C4-2B (cell line): Measurements from ENCODE around the gene ZNF611.
"Not testable (repeated sequence)": the region's sequence is repeated elsewhere in the genome, so short reads cannot be mapped to it uniquely, and the experiment has no call there.

Experiments
- H3K27ac ChIP-seq: fragments of 450-650 bp; 2 replicates; pipeline ENCODE4 v1.5.1; 2017
- CTCF ChIP-seq: fragments of 450-650 bp; conservative IDR thresholded peaks from 2 replicates; pipeline ENCODE4 v1.5.1; 2017; ENCODE audit warnings: mild to moderate bottlenecking
- ZFX ChIP-seq: fragments of 450-650 bp; IDR thresholded peaks from 2 replicates; pipeline ENCODE4 v1.6.1; 2017

Gene ZNF611

DNA sequence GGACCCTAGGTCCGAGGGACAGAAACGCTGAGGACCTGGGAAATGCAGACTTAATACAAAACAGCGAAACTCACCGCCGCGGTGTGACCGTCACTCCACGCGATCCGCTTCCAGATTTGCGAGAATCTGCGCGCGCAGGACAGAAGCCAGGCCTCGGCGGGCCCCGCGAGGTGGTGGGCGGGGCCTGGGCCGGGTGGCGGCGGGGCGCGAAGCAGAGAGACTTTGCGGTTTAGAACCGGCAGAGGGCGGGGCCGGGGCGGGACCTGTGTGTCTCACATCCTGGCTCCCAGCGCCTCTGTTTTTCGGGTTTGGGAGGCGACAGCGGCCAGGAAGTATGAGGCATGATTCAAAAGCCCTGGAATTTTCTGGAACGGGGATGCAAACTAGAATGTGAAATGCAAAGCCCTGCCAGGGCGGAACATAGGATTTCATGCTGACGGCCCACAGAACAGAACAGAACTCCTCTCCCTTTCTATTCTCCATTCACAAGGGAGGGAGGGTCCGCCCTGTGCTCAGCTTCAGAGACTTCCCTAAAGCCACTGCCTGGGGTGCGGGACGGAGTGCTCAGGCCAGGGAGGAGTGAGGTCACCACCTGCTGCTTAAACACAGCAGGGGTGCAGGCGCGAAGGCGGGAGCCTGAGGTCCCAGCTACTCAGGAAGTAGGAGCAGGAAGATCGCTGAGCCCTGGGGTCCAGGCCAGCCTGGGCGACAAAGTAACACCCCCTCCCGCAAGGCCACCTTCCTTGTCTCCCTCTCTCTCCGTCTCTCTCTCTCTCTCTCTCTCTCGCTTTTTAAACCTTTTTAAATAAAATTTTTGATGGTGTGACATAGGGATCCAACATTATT is 44.3 kb downstream of the ZNF611 start:
- peak overlapping the region; percentile 75 for H3K27ac ChIP-seq
- TF ChIP-seq CTCF (no peak; the same call in 1 of the 2 replicates), ZFX (0 out of 2 replicates have a peak, but pooled peaks have one; percentile 14)

DNA sequence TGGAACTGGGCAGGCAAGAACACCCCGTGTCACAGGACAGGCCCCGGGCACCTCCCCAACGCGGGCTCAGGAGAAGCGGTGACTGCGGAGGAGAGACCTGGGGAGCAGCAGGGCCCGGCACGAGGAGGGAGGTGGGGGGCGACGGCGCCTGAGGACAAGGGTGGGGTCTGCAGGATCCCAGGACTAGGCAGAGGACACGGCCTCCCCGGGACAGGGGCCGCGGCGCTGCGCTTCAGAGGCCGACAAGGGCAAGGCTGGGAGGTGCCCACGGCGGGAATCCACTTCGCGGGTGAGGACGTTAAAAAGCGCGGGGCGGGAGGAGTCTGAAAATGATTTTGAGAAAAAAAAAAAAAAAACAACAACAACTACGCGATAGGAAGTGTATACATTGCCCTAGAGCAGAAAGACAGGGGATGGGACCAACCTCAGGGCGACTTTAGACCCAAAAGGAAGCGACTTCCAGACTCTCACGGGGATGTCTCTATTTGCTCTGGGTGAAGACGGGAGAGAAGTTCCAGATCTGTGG is 44.9 kb downstream of the ZNF611 start:
- TF ChIP-seq CTCF (no peak), ZFX (peak; percentile 22; the same call in 1 of the 2 replicates)
- peak overlapping the region; percentile 75 for H3K27ac ChIP-seq

GRCh38 chr19:52688925-52689796 is 45.7 kb downstream of the ZNF611 start:
- H3K27ac ChIP-seq: peak overlapping the region; percentile 75

- TF ChIP-seq CTCF (no peak), ZFX (no peak)
Measured at GRCh38 chr19:52688335-52688734, 46.5 kb downstream of the ZNF611 start.

GRCh38 chr19:52687684-52688083 is 47.2 kb downstream of the ZNF611 start:
- no peak overlapping the region for H3K27ac ChIP-seq
- no peak for TF ChIP-seq ZFX
- no peak for TF ChIP-seq CTCF

More at GRCh38 chr19:52688335-52688734, 46.5 kb downstream of the ZNF611 start:
- H3K27ac ChIP-seq: no peak overlapping the region

GRCh38 chr19:52685811-52686210 is 49.0 kb downstream of the ZNF611 start:
- TF ChIP-seq CTCF (no peak), ZFX (no peak)
- peak overlapping the region; percentile 42 for H3K27ac ChIP-seq

DNA sequence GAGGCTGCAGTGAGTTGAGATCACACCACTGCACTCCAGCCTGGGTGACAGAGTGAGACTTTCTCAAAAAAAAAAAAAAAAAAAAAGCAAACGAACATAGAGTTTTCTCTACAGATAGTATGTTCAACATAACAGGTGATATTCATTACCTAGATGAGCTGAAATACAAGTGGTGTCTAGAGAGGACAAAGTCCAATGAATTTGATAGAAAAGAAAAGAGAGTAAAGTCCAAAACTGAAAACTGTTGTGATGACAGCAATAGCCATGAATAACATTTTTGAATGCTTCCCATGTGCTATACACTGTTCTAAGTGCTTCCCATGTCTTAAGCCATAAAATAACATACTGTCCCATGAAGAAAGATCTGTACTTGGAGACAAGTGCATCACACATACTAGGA is 53.6 kb downstream of the ZNF611 start:
- H3K27ac ChIP-seq: not testable (repeated sequence)

GRCh38 chr19:52679598-52679997 is 55.2 kb downstream of the ZNF611 start:
- no peak for TF ChIP-seq CTCF
- TF ChIP-seq ZFX: no peak
- no peak overlapping the region for H3K27ac ChIP-seq

GRCh38 chr19:52675239-52675638 is 59.6 kb downstream of the ZNF611 start:
- not testable (repeated sequence) for H3K27ac ChIP-seq
